Fibroblast of the aortic adventitia (primary cell): ENCODE data around the gene NAPA. TPM values are rescaled to one million over a fixed set of nuclear protein-coding genes. Genes with fewer than 3 reads are reported as not detected.
A peak's percentile ranks its signal among the peaks of the same experiment; 100 is the strongest.

Experiments
- DNase-seq: peaks from one replicate; pipeline ENCODE4 v3.0.0-alpha.2; 2010; ENCODE audit warnings: low read depth
- H3K4me3 ChIP-seq: 2 replicates; pipeline ENCODE4 v1.5.1; 2011; ENCODE audit warnings: low read depth, mild to moderate bottlenecking, control low read depth, low read length, moderate library complexity
- total RNA-seq: library from RNA; depleted of rRNA; stranded (reverse); fragments of >200 nt; gene quantifications from 2 replicates; pipeline ENCODE4 v1.2.3, GENCODE V29; 2012; ENCODE audit warnings: low replicate concordance
- TF ChIP-seq, protein P1 (sequence below): IDR thresholded peaks from 2 replicates; pipeline ENCODE4 v1.5.1; 2011; ENCODE audit warnings: mild to moderate bottlenecking, low read length, control low read depth, inconsistent platforms; ENCODE audit not compliant: insufficient read depth

NAPA gene
- total RNA-seq, 1 donor = 63.4 TPM

DNA sequence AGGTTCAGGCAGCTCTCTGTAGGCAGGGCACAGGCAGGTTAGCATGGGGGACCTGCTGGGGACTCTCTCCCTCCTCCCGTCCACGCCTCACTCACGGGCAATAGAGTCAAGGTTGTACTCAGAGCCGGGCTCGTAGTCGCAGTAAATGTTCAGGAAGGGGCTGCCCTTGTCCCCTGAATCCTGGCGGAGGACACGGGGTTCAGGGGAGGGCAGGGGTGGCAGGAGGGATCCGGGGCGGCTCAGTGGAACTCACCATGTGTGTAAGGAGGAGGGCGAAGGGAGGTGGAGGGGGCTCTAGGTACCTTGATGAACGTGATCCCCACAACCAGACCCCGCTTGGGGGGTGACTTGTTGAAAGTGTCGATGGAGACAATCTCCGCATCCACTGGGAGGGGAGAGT lies 31.7 kb downstream of the NAPA start:
- TF ChIP-seq, protein P1, sequence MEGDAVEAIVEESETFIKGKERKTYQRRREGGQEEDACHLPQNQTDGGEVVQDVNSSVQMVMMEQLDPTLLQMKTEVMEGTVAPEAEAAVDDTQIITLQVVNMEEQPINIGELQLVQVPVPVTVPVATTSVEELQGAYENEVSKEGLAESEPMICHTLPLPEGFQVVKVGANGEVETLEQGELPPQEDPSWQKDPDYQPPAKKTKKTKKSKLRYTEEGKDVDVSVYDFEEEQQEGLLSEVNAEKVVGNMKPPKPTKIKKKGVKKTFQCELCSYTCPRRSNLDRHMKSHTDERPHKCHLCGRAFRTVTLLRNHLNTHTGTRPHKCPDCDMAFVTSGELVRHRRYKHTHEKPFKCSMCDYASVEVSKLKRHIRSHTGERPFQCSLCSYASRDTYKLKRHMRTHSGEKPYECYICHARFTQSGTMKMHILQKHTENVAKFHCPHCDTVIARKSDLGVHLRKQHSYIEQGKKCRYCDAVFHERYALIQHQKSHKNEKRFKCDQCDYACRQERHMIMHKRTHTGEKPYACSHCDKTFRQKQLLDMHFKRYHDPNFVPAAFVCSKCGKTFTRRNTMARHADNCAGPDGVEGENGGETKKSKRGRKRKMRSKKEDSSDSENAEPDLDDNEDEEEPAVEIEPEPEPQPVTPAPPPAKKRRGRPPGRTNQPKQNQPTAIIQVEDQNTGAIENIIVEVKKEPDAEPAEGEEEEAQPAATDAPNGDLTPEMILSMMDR = no peak
- H3K4me3 ChIP-seq = peak overlapping the region; percentile 79
- no peak for DNase-seq

DNA sequence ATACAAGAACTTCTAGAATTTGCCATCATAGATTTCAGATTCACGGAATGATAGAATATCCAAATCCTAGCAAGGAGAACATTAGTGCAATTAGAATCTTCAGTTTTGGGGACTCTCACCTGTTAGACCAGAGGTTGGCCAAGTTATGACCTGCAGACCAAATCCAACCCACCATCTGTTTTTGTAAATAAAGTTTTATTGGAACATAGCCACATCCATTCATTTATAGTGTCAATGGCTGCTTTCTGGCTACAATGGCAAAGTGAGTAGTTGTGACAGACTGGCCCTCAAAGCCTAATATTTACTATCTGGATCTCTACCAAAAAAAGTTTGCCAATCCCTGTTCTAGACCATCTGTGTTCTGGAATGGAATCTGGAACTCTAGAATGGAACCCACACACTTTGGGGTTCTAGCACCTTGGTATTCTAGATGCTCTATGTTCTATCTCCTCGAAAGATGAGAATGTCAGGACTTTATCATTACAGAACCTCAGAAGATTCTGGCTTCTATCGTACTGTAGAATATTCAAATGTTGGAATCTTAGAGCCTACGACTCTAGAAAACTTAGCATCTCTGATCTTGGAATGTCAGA lies 33.3 kb downstream of the NAPA start:
- DNase-seq = no peak
- no peak overlapping the region for H3K4me3 ChIP-seq
- TF ChIP-seq, protein P1 = no peak

DNA sequence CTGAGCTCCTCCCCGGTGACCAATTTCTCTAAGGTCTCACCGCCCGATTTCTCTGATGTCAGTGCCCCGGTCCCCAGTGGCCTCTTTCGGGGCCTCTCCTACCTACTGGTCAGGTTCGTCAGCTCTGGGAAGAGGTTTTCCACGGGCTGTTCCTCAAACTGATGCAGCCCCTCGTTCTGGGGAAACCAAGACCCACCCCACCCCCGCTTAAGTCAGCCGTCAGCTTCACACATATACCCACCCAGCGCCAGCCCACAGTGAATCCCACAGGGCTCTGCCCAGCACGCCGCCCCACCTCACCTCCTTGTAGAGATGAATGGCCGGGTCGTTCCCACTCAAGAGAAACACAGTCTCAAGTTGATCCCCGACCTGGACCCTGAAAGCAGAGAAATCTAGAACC lies 34.2 kb downstream of the NAPA start:
- no peak for DNase-seq
- TF ChIP-seq, protein P1 = no peak
- no peak overlapping the region for H3K4me3 ChIP-seq

DNA sequence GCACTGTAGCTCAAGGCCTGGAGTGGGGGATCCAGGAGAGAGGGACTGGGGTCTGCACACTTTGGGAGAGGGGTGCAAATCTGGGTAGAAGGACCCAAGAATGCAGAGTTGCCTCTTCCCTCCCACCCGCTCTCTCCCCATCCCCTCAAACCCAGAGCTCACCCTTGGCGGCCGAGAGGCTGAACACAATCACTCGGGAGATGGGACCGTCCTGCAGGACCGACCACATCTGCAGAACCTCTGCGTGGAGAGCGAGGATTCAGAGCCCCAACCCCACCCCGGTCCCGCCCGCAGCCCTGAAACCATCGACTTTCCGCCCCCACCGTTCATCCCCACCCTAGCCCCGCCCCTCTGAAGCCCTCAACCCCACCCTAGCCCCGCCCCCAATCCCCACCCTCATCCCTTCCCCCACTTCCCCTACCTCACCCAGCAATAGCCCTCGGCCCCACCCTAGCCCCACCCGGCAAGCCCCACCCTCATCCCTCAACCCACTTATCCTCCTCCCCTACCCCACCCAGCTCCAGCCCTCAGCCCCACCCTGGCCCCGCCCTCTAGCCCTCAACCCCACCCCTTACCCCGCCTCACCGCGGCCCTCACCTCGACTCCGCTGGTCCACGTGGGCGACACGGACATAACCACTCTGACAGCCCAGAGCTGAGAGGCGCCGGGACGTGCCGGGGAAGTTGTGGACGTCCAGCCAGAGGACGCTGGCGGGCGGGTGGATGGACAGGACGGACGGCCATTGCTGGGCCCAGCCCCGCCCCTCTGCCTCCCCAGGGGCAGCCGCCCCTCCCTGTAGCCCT lies 35.0 kb downstream of the NAPA start:
- no peak for DNase-seq
- TF ChIP-seq, protein P1 = no peak

DNA sequence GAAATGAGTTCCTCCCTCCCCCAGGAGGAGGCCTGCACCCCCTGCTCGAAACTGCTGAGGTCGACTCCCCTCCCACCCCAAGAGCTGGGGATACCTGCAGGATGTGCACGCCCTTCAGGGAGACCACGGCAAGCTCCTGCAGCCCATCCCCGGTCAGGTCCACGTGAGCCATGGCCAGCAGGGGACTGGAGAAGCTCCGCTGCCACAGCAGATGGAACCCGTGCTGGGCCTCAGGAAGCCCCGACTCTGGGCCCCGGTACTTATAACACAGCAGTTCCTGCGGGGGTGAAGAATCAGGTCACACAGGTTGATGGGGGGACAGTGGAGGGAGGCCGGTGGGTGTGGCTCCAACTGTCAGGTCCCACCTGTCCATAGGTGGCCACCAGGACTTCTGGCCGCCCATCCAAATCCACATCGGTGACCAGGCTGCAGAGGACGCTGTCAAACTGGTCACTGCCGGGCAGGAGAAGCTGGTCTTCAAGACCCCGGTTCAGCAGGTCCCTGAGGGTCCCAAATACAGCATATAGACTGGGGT lies 38.4 kb downstream of the NAPA start:
- H3K4me3 ChIP-seq = no peak overlapping the region
- TF ChIP-seq, protein P1 = no peak
- DNase-seq = no peak

More for the DNA sequence above, 35.0 kb downstream of the NAPA start:
- H3K4me3 ChIP-seq = no peak overlapping the region

DNA sequence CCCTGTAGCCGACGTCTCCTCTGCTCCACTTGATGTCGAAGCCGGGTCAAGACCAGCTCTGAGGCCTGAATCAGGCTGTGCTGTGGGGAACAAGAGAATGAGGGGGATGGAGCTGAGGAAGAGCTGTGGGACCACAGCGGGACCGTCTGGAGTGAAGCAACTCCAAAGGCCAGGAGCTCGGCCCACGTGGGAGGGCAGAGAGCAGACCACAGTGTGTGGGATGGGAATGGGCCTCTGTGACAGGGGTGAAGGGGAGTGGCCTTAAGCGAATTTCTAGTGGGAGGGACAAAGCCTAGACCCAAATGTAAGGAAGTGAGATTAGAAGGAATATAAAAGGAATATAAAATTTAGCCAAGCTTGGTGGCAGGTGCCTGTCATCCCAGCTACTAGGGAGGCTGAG lies 39.4 kb downstream of the NAPA start:
- no peak overlapping the region for H3K4me3 ChIP-seq
- DNase-seq = no peak
- TF ChIP-seq, protein P1 = no peak
